NCI-H2081 (cell line): ENCODE measurements around the gene CDC42EP5.
"Not testable (repeated sequence)": the region's sequence is repeated elsewhere in the genome, so short reads cannot be mapped to it uniquely, and the experiment has no call there.

Experiments used
- DNase-seq, 2 experiments: peaks; one replicate each; lab custom pipeline; 2025; lab: John Stamatoyannopoulos, UW

Gene CDC42EP5

GRCh38 chr19:54448040-54448773 lies 24.9 kb downstream of the CDC42EP5 start:
- DNase-seq: peak; percentile 17 to 27

- DNase-seq: not testable (repeated sequence)
Observed at GRCh38 chr19:54446349-54446748, 26.7 kb downstream of the CDC42EP5 start.

GRCh38 chr19:54444737-54445136 lies 28.4 kb downstream of the CDC42EP5 start:
- DNase-seq: no peak

GRCh38 chr19:54440641-54441040 lies 32.5 kb downstream of the CDC42EP5 start:
- no peak for DNase-seq

- DNase-seq: peak in 1 of 2 experiments; percentile 4
Observed at GRCh38 chr19:54439174-54439851, 33.8 kb downstream of the CDC42EP5 start.

GRCh38 chr19:54436628-54437252 lies 36.4 kb downstream of the CDC42EP5 start:
- no peak for DNase-seq

- DNase-seq: no peak
Observed at GRCh38 chr19:54436031-54436523, 37.0 kb downstream of the CDC42EP5 start.

- no peak for DNase-seq
Observed at GRCh38 chr19:54435551-54436016, 37.5 kb downstream of the CDC42EP5 start.

GRCh38 chr19:54434873-54435214 lies 38.3 kb downstream of the CDC42EP5 start:
- peak in 1 of 2 experiments; percentile 37 for DNase-seq

GRCh38 chr19:54434112-54434872 lies 38.8 kb downstream of the CDC42EP5 start:
- peak in 1 of 2 experiments; percentile 39 for DNase-seq

GRCh38 chr19:54433697-54434096 lies 39.4 kb downstream of the CDC42EP5 start:
- DNase-seq: no peak

GRCh38 chr19:54432144-54432738 lies 40.9 kb downstream of the CDC42EP5 start:
- DNase-seq: no peak

GRCh38 chr19:54431255-54431838 lies 41.7 kb downstream of the CDC42EP5 start:
- peak; percentile 43 to 70 for DNase-seq

- DNase-seq: peak in 1 of 2 experiments; percentile 20
Observed at GRCh38 chr19:54430306-54431254, 42.5 kb downstream of the CDC42EP5 start.

GRCh38 chr19:54429545-54430227 lies 43.4 kb downstream of the CDC42EP5 start:
- DNase-seq: no peak

- no peak for DNase-seq
Observed at GRCh38 chr19:54429176-54429495, 44.0 kb downstream of the CDC42EP5 start.

- no peak for DNase-seq
Observed at GRCh38 chr19:54428323-54429175, 44.5 kb downstream of the CDC42EP5 start.

- DNase-seq: no peak
Observed at GRCh38 chr19:54427586-54427985, 45.5 kb downstream of the CDC42EP5 start.
